GM13977 (cell line): ENCODE results near the gene UTS2R.

Experiments
- DNase-seq: peaks from one replicate; pipeline ENCODE4 v3.0.0; 2012; ENCODE audit warnings: low spot score
- CTCF ChIP-seq: IDR thresholded peaks from 2 replicates; pipeline ENCODE4 v1.5.1; 2012; ENCODE audit warnings: mild to moderate bottlenecking, control low read depth; ENCODE audit not compliant: insufficient read depth; ENCODE audit errors: extremely low read depth, missing control alignments
- in situ Hi-C: fragments of 300-500 bp; cut with MboI; formaldehyde crosslinking; loops from one replicate; pipeline ENCODE4 v1.12.0; 2022; ENCODE audit warnings: low sequenced_read_pairs, low pct_unique_long_range_greater_than_20kb, mixed read lengths, inconsistent platforms; ENCODE audit not compliant: unreplicated experiment

UTS2R gene

GRCh38 chr17:82391496-82392066, 20.0 kb downstream of the UTS2R start:
- DNase-seq: no peak
- in situ Hi-C loops: no loop called here
- no peak for TF ChIP-seq CTCF

GRCh38 chr17:82392209-82392920, 20.8 kb downstream of the UTS2R start:
- no peak for DNase-seq
- TF ChIP-seq CTCF: no peak
- in situ Hi-C loops: no loop called here

GRCh38 chr17:82392941-82393340, 21.4 kb downstream of the UTS2R start:
- no peak for DNase-seq
- in situ Hi-C loops: no loop called here
- no peak for TF ChIP-seq CTCF

GRCh38 chr17:82394278-82394677, 22.7 kb downstream of the UTS2R start:
- in situ Hi-C loops: no loop called here
- DNase-seq: no peak
- TF ChIP-seq CTCF: no peak

- in situ Hi-C loops: no loop called here
- TF ChIP-seq CTCF: no peak
- no peak for DNase-seq
Measured at GRCh38 chr17:82396601-82397435, 25.3 kb downstream of the UTS2R start.

- TF ChIP-seq CTCF: no peak
- no peak for DNase-seq
- in situ Hi-C loops: no loop called here
Measured at GRCh38 chr17:82397449-82398335, 26.1 kb downstream of the UTS2R start.
